Esophagus muscularis mucosa (tissue), 3 donors: ENCODE results near the gene GRK5.

Experiments
- EP300 ChIP-seq: sonication (generic); formaldehyde crosslinking; IDR thresholded peaks from one replicate; pipeline ENCODE4 v1.6.1; 2017; ENCODE audit warnings: antibody characterized with exemption
- TF ChIP-seq, protein P1 (sequence below), 3 experiments: fragments of 200-600 bp in 2 of 3; fragments of 450-650 bp in 1 of 3; sonication (generic) in 2 of 3; IDR thresholded peaks; one replicate each; pipeline ENCODE4 v1.5.1; 2017 to 2019; ENCODE audit warnings: antibody characterized with exemption in 3 of 3, mild to moderate bottlenecking in 2 of 3, moderate library complexity in 1 of 3

- no peak for TF ChIP-seq EP300
- TF ChIP-seq, protein P1, sequence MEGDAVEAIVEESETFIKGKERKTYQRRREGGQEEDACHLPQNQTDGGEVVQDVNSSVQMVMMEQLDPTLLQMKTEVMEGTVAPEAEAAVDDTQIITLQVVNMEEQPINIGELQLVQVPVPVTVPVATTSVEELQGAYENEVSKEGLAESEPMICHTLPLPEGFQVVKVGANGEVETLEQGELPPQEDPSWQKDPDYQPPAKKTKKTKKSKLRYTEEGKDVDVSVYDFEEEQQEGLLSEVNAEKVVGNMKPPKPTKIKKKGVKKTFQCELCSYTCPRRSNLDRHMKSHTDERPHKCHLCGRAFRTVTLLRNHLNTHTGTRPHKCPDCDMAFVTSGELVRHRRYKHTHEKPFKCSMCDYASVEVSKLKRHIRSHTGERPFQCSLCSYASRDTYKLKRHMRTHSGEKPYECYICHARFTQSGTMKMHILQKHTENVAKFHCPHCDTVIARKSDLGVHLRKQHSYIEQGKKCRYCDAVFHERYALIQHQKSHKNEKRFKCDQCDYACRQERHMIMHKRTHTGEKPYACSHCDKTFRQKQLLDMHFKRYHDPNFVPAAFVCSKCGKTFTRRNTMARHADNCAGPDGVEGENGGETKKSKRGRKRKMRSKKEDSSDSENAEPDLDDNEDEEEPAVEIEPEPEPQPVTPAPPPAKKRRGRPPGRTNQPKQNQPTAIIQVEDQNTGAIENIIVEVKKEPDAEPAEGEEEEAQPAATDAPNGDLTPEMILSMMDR (IDR thresholded peaks at IDR 0.05) = peak in 1 of 3 experiments; percentile 10
Observed at GRCh38 chr10:119348516-119349240, 141.3 kb downstream of the GRK5 start.
